Pancreas (tissue), 10 donors: Measurements from ENCODE around the gene OR6B1. TPM values are rescaled to one million over a fixed set of nuclear protein-coding genes. Genes with fewer than 3 reads are reported as not detected.

ENCODE experiments used
- ATAC-seq, 4 donors: fragments of 200-7000 bp; cut with Tn5 transposase; one replicate each; pipeline versions ENCODE4 v1.8.0 to v1.9.1; 2020; ENCODE audit warnings: mild to moderate bottlenecking in 4 of 4, moderate library complexity in 4 of 4
- DNase-seq, 6 donors: peaks; one replicate each; pipeline ENCODE4 v3.0.0-alpha.2; 2020
- FAIRE-seq: peaks from 2 replicates; lab custom pipeline; 2012; peaks lifted over from hg19 to GRCh38; lab: Jason Lieb, UNC
- H3K27ac ChIP-seq, 4 donors: fragments of 200-600 bp; sonication (generic); 1 replicate in 3 of 4; 2 replicates in 1 of 4; pipeline versions ENCODE4 v1.5.0 to v1.8.0; 2020
- H3K27me3 ChIP-seq, 4 donors: fragments of 200-600 bp; one replicate each; pipeline ENCODE4 v1.8.0; 2021
- H3K36me3 ChIP-seq, 3 donors: fragments of 200-600 bp; sonication (generic) in 1 of 3; one replicate each; pipeline versions ENCODE4 v1.5.0 to v1.8.0; 2020 to 2021
- H3K4me1 ChIP-seq, 3 donors: fragments of 200-600 bp; one replicate each; pipeline ENCODE4 v1.8.0; 2021
- H3K4me3 ChIP-seq, 4 donors: fragments of 200-600 bp; sonication (generic) in 2 of 4; one replicate each; pipeline versions ENCODE4 v1.5.0 to v1.8.0; 2020 to 2021
- H3K9me3 ChIP-seq, 4 donors: fragments of 200-600 bp; one replicate each; pipeline ENCODE4 v1.8.0; 2021
- WGBS, 2 donors: extraction: QIAGEN DNeasy Blood & Tissue Kit; methylation state at CpG; one replicate each; pipeline ENCODE4 v1.1.7; 2013; 5-methylcytosine and 5-hydroxymethylcytosine counted together
- intact Hi-C, 3 donors: fragments of 100-400 bp; cut with DNase I; formaldehyde crosslinking; loops; one replicate each; pipeline versions ENCODE4 v1.11.1 to v1.14.2; 2022
- polyA plus RNA-seq, 2 donors: library from polyadenylated mRNA; stranded (reverse); fragments of 200-250 nt; gene quantifications; one replicate each; pipeline ENCODE4 v1.2.3, GENCODE V29; 2013
- total RNA-seq, 6 donors: library from RNA; stranded (reverse); fragmentation: NEBNext Ultra II Directional in 4 of 6; extraction: Animal tissue kit (Norgen Biotek cat#: 25700) in 4 of 6; gene quantifications; one replicate each; pipeline versions ENCODE4 v1.2.1 to v1.2.4, GENCODE V29; 2021 to 2023
- TF ChIP-seq, protein P1 (sequence below), 4 donors: fragments of 200-600 bp; sonication (generic) in 3 of 4; IDR thresholded peaks; one replicate each; pipeline versions ENCODE4 v1.5.0 to v1.8.0; 2021; ENCODE audit warnings: antibody characterized with exemption in 4 of 4
- donor health status: healthy with polysubstance abuse.
- donor health status: DM: no; HTN: no; CAD: no; lungs with moderate emphysema.
- donor health status: DM: no; HTN: no; CAD: no.
- donor health status: control.
- donor health status: control.
- donor health status: Bipolar disorder and iron deficiency.
- donor health status: DM: yes; HTN: yes; CAD: no.
- donor health status: DM: no; HTN: no; CAD: no.
- donor health status: DM: no; HTN: no; CAD: no.
- donor health status: DM: yes; HTN: yes; CAD: no.

The OR6B1 gene
- total and polyA plus RNA-seq, 8 donors = not detected

DNA sequence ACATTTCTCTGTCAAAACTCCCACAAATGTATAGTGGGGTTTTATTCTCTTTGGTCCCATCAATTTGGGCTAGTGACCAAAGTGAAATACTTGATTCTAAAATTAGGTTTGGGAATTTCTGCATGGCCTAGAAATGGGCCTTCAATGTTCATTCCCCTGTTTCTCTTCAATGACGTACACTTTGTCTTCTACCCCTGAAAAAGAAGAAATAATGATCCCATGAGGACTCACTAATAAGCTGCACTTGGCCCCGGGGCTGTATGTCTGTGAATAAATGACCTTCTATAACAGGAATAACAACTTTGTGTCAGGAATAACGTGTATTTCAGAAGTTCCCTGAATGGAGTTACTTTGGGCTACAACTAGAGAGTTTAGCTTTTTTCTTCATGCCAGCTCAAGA is 20.2 kb downstream of the OR6B1 start:
- Histone ChIP-seq H3K4me3 (no peak overlapping the region), H3K4me1 (no peaks in the 10 kb centered on the region), H3K9me3 (no peaks in the 10 kb centered on the region), H3K27me3 (no peaks in the 10 kb centered on the region), H3K36me3 (no peaks in the 10 kb centered on the region), H3K27ac (no peak overlapping the region)
- TF ChIP-seq, protein P1, sequence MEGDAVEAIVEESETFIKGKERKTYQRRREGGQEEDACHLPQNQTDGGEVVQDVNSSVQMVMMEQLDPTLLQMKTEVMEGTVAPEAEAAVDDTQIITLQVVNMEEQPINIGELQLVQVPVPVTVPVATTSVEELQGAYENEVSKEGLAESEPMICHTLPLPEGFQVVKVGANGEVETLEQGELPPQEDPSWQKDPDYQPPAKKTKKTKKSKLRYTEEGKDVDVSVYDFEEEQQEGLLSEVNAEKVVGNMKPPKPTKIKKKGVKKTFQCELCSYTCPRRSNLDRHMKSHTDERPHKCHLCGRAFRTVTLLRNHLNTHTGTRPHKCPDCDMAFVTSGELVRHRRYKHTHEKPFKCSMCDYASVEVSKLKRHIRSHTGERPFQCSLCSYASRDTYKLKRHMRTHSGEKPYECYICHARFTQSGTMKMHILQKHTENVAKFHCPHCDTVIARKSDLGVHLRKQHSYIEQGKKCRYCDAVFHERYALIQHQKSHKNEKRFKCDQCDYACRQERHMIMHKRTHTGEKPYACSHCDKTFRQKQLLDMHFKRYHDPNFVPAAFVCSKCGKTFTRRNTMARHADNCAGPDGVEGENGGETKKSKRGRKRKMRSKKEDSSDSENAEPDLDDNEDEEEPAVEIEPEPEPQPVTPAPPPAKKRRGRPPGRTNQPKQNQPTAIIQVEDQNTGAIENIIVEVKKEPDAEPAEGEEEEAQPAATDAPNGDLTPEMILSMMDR (IDR thresholded peaks at IDR 0.05) = no peak
- WGBS, 2 donors = 40 to 44% methylated on average over 3 of the region's 3 CpGs
- no peak for ATAC-seq
- intact Hi-C loops = no loop called here
- DNase-seq = no peak
- no peak for FAIRE-seq

DNA sequence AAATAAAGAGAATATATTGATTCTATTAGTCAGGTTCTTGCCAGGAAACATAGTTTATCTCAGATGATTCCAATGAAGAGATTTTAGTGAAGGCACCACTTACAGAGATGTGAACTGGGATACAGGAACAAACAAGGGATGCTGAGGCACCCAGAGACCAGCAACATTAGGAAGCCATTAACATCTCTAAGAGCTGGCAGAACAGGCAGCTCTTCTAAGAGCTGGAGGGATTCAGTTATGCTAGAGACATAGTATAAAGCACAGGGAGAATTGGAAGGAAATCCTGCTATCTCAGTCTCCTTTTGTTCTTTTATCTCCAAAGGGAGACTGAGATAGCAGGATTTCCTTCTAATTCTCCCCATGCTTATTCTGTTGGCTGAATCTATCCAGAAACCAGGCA is 22.0 kb downstream of the OR6B1 start:
- H3K4me1 ChIP-seq = no peaks in the 10 kb centered on the region
- FAIRE-seq = no peak
- H3K27me3 ChIP-seq = no peaks in the 10 kb centered on the region
- intact Hi-C loops = no loop called here
- no peak for ATAC-seq
- no peak overlapping the region for H3K27ac ChIP-seq
- no peaks in the 10 kb centered on the region for H3K9me3 ChIP-seq
- no peak overlapping the region for H3K4me3 ChIP-seq
- no peaks in the 10 kb centered on the region for H3K36me3 ChIP-seq
- no peak for DNase-seq
- TF ChIP-seq, protein P1 (IDR thresholded peaks at IDR 0.05) = no peak

DNA sequence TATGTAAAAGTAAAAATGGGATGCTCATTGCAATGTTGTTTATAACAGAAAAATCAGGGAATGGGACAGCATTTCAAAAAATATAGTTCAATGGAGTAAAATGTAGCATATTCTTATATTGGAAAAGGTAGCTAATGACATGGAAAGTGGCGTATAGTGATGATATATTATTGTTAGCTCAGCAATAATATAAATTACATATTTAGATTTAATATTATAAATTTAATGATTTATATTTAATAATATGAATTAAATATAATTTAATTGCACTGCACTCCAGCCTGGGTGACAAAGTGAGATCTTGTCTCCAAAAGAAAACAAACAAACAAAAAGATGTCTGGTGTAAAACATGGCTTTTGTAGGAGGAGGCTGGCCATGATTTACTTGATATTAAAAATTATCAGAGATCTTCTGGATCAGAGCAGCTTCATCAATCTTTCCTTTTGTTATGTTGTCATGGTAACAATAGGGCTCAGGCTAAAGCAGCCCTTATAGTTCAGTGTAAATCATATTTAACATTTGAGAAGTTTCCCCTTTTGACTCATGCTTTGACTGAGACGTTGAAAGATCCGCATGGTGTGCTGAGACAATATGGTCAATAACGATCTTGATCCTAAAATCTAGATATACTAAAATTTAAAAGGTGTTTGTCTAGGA is 23.2 kb downstream of the OR6B1 start:
- H3K27me3 ChIP-seq = no peaks in the 10 kb centered on the region
- no peak for ATAC-seq
- H3K9me3 ChIP-seq = no peaks in the 10 kb centered on the region
- H3K4me1 ChIP-seq = no peaks in the 10 kb centered on the region
- H3K27ac ChIP-seq = no peak overlapping the region
- intact Hi-C loops = no loop called here
- no peak for FAIRE-seq
- no peak for DNase-seq
- TF ChIP-seq, protein P1 (IDR thresholded peaks at IDR 0.05) = no peak
- no peaks in the 10 kb centered on the region for H3K36me3 ChIP-seq
- no peak overlapping the region for H3K4me3 ChIP-seq
- WGBS, 2 donors = 79 to 81% methylated on average over 4 of the region's 4 CpGs

DNA sequence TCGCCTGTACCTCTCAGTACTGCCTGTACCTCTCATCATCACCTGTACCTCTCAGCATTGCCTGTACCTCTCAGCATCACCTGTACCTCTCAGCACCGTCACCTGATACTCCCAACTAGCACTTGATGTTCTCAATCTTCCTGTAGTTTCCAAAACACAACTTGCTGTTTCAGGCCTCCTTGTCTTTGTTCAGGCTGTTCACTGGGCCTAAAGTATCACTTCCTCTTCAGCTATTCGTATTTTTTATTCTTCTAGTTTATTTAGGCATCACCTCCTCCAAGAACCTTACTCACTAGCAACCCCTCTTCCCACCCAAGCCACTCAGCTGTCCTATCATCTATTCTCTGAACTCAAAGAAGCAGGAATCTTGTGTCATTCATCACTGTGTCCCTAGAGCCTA is 24.1 kb downstream of the OR6B1 start:
- no peak for FAIRE-seq
- Histone ChIP-seq H3K27me3 (no peaks in the 10 kb centered on the region), H3K4me1 (no peaks in the 10 kb centered on the region), H3K27ac (no peak overlapping the region), H3K9me3 (no peaks in the 10 kb centered on the region), H3K4me3 (no peak overlapping the region), H3K36me3 (no peaks in the 10 kb centered on the region)
- DNase-seq = no peak
- TF ChIP-seq, protein P1 (IDR thresholded peaks at IDR 0.05) = no peak
- intact Hi-C loops = no loop called here
- ATAC-seq = no peak
- 72 to 76% methylated on average over 3 of the region's 3 CpGs for WGBS, 2 donors

DNA sequence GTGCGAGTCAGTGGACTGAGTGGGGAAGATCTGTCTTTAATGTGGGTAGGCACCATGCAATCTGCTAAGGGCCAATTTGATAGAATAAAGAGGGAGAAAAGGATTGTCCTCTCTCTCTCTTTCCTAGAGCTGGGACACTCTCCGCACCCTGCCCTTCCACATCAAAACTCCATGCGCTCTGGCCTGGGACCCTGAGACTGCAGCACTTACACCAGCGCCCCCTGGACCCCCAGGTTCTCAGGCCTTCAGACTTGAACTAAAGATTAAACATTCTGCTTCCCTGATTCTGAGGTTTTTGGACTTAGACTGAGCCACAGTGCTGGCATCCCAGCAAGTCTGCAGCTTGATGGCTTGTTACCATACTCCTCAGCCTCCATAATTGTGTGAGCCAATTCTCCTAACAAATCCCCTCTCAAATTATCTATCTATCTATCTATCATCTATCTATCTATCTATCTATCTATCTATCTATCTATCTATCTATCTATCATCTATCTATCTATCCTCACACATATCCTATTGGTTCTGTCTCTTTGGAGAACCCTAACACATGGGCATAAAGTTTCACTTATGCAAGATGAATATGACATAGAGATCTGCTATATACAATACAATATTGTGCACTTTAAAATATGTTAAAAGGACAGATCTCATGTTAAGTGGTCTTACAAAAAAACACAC is 26.2 kb downstream of the OR6B1 start:
- Histone ChIP-seq H3K27ac (no peak overlapping the region), H3K9me3 (no peaks in the 10 kb centered on the region), H3K4me3 (no peak overlapping the region), H3K27me3 (no peaks in the 10 kb centered on the region), H3K4me1 (no peaks in the 10 kb centered on the region), H3K36me3 (no peaks in the 10 kb centered on the region)
- no peak for FAIRE-seq
- ATAC-seq = no peak
- DNase-seq = no peak
- 48 to 49% methylated on average over 4 of the region's 4 CpGs for WGBS, 2 donors
- TF ChIP-seq, protein P1 (IDR thresholded peaks at IDR 0.05) = no peak
- intact Hi-C loops = no loop called here
